Loucy (cell line): Measurements from ENCODE around the gene ALK.

Experiments
- H2AFZ ChIP-seq: fragments of 200-600 bp; sonication (generic); 2 replicates; pipeline ENCODE4 v1.6.0; 2016; ENCODE audit warnings: antibody characterized with exemption, mild to moderate bottlenecking, low read length, moderate library complexity
- H3F3A ChIP-seq: fragments of 200-600 bp; 2 replicates; pipeline ENCODE4 v1.6.0; 2016; ENCODE audit warnings: antibody characterized with exemption, low read depth, mild to moderate bottlenecking
- H3K27me3 ChIP-seq: fragments of 200-600 bp; sonication (generic); 2 replicates; pipeline ENCODE4 v1.6.1; 2014; ENCODE audit warnings: low read length, mild to moderate bottlenecking; ENCODE audit not compliant: insufficient read depth, poor library complexity, severe bottlenecking
- H3K36me3 ChIP-seq: fragments of 200-600 bp; sonication (generic); 2 replicates; pipeline ENCODE4 v1.6.1; 2016; ENCODE audit warnings: low read length; ENCODE audit not compliant: insufficient read depth
- H3K4me1 ChIP-seq: fragments of 200-600 bp; sonication (generic); 2 replicates; pipeline ENCODE4 v1.5.1; 2014; ENCODE audit warnings: low read length, mild to moderate bottlenecking; ENCODE audit not compliant: insufficient read depth, poor library complexity, severe bottlenecking
- H3K4me2 ChIP-seq: fragments of 200-600 bp; sonication (generic); 2 replicates; pipeline ENCODE4 v1.6.0; 2014; ENCODE audit warnings: antibody characterized with exemption, low read length, low read depth, mild to moderate bottlenecking; ENCODE audit not compliant: poor library complexity, severe bottlenecking
- H3K4me3 ChIP-seq: fragments of 200-600 bp; sonication (generic); 2 replicates; pipeline ENCODE4 v1.5.1; 2014; ENCODE audit warnings: low read length, mild to moderate bottlenecking, mixed read lengths; ENCODE audit not compliant: poor library complexity, severe bottlenecking
- H3K79me2 ChIP-seq: fragments of 200-600 bp; sonication (generic); 2 replicates; pipeline ENCODE4 v1.6.1; 2014; ENCODE audit warnings: low read length; ENCODE audit not compliant: insufficient read depth
- H3K9ac ChIP-seq: fragments of 200-600 bp; sonication (generic); 2 replicates; pipeline ENCODE4 v1.6.0; 2014; ENCODE audit warnings: mild to moderate bottlenecking, low read depth, low read length, moderate library complexity; ENCODE audit not compliant: poor library complexity, severe bottlenecking
- H3K9me2 ChIP-seq: fragments of 200-600 bp; sonication (generic); replicated peaks from 2 replicates; pipeline ENCODE4 v1.6.1; 2016; ENCODE audit warnings: low read depth, low read length, mixed read lengths
- H3K9me3 ChIP-seq: fragments of 200-600 bp; sonication (generic); 2 replicates; pipeline ENCODE4 v1.6.1; 2014; ENCODE audit warnings: mild to moderate bottlenecking, antibody characterized with exemption, low read length, low read depth; ENCODE audit not compliant: insufficient read depth
- H4K20me1 ChIP-seq: fragments of 200-600 bp; sonication (generic); 2 replicates; pipeline ENCODE4 v1.6.0; 2014; ENCODE audit warnings: antibody characterized with exemption, low read length, mild to moderate bottlenecking; ENCODE audit not compliant: insufficient read depth, poor library complexity, severe bottlenecking
- CTCF ChIP-seq: fragments of 200-600 bp; sonication (generic); conservative IDR thresholded peaks from 2 replicates; pipeline ENCODE4 v1.5.1; 2014; ENCODE audit warnings: mild to moderate bottlenecking, antibody characterized with exemption, low read length
- EZH2phosphoT487 ChIP-seq: fragments of 200-600 bp; IDR thresholded peaks from 2 replicates; pipeline ENCODE4 v1.6.1; 2018; ENCODE audit warnings: antibody characterized with exemption, mild to moderate bottlenecking, moderate library complexity, borderline replicate concordance

Gene ALK

GRCh38 chr2:29336341-29337241 is 584.8 kb downstream of the ALK start:
- no peak overlapping the region for H3K4me3 ChIP-seq

GRCh38 chr2:29335396-29335795 is 586.0 kb downstream of the ALK start:
- Histone ChIP-seq H2AFZ (no peak overlapping the region), H3K4me2 (no peak overlapping the region), H4K20me1 (no peaks in the 10 kb centered on the region), H3K27me3 (no peaks in the 10 kb centered on the region), H3K9me2 (no peaks in the 10 kb centered on the region), H3K9me3 (no peaks in the 10 kb centered on the region), H3F3A (no peaks in the 10 kb centered on the region), H3K79me2 (no peaks in the 10 kb centered on the region), H3K4me3 (no peak overlapping the region), H3K4me1 (no peaks in the 10 kb centered on the region), H3K9ac (no peak overlapping the region), H3K36me3 (no peaks in the 10 kb centered on the region)
- TF ChIP-seq EZH2phosphoT487 (no peak), CTCF (no peak)

More at GRCh38 chr2:29336341-29337241, 584.8 kb downstream of the ALK start:
- H3K9me2 ChIP-seq: no peaks in the 10 kb centered on the region
- no peaks in the 10 kb centered on the region for H3K4me1 ChIP-seq
- no peaks in the 10 kb centered on the region for H4K20me1 ChIP-seq
- H2AFZ ChIP-seq: no peak overlapping the region
- no peaks in the 10 kb centered on the region for H3K27me3 ChIP-seq
- no peaks in the 10 kb centered on the region for H3K9me3 ChIP-seq
- H3F3A ChIP-seq: no peaks in the 10 kb centered on the region
- no peak for TF ChIP-seq CTCF
- TF ChIP-seq EZH2phosphoT487: no peak
- H3K4me2 ChIP-seq: no peak overlapping the region
- H3K79me2 ChIP-seq: no peaks in the 10 kb centered on the region
- no peak overlapping the region for H3K9ac ChIP-seq
- no peaks in the 10 kb centered on the region for H3K36me3 ChIP-seq

- Histone ChIP-seq H3K9me2 (no peaks in the 10 kb centered on the region), H3F3A (no peaks in the 10 kb centered on the region), H3K9me3 (no peaks in the 10 kb centered on the region), H4K20me1 (no peaks in the 10 kb centered on the region), H3K9ac (no peak overlapping the region), H3K79me2 (no peaks in the 10 kb centered on the region), H3K27me3 (no peaks in the 10 kb centered on the region), H3K4me1 (no peaks in the 10 kb centered on the region), H3K36me3 (no peaks in the 10 kb centered on the region), H3K4me3 (no peak overlapping the region), H3K4me2 (no peak overlapping the region), H2AFZ (no peak overlapping the region)
- TF ChIP-seq CTCF: no peak
- TF ChIP-seq EZH2phosphoT487: no peak
These were observed 586.7 kb downstream of the ALK start for GRCh38 chr2:29334706-29335105.
